H9 (cell line): Measurements from ENCODE around the gene RAB3C. TPM values are rescaled to one million over a fixed set of nuclear protein-coding genes. Genes with fewer than 3 reads are reported as not detected.

Experiments used
- DNase-seq: peaks from one replicate; pipeline ENCODE4 v3.0.0-alpha.2; 2017
- H2AFZ ChIP-seq: one replicate; pipeline ENCODE4 v1.6.1; 2013; ENCODE audit warnings: mild to moderate bottlenecking, low read length, control low read depth, moderate library complexity
- H2AK5ac ChIP-seq: 2 replicates; pipeline ENCODE4 v1.6.1; 2013; ENCODE audit warnings: low read length, control low read depth, mixed read lengths; ENCODE audit not compliant: insufficient read length
- H2BK120ac ChIP-seq: one replicate; pipeline ENCODE4 v1.6.1; 2013; ENCODE audit warnings: low read depth, mild to moderate bottlenecking, low read length, control low read depth, inconsistent platforms; ENCODE audit not compliant: poor library complexity, severe bottlenecking
- H2BK12ac ChIP-seq: 2 replicates; pipeline ENCODE4 v1.6.1; 2013; ENCODE audit warnings: low read length, control low read depth, mixed read lengths, low read depth; ENCODE audit not compliant: insufficient read length
- H2BK15ac ChIP-seq: 2 replicates; pipeline ENCODE4 v1.6.1; 2013; ENCODE audit warnings: low read depth, low read length, control low read depth
- H2BK20ac ChIP-seq: one replicate; pipeline ENCODE4 v1.6.1; 2013; ENCODE audit warnings: low read depth, mild to moderate bottlenecking, low read length, control low read depth, inconsistent platforms; ENCODE audit not compliant: poor library complexity, severe bottlenecking
- H2BK5ac ChIP-seq: 2 replicates; pipeline ENCODE4 v1.6.1; 2013; ENCODE audit warnings: low read length, control low read depth, mixed read lengths; ENCODE audit not compliant: insufficient read length
- H3K14ac ChIP-seq: 2 replicates; pipeline ENCODE4 v1.6.1; 2013; ENCODE audit warnings: low read length, control low read depth; ENCODE audit not compliant: insufficient read depth
- H3K18ac ChIP-seq: 2 replicates; pipeline ENCODE4 v1.6.1; 2013; ENCODE audit warnings: low read depth, mild to moderate bottlenecking, mixed read lengths, low read length, control low read depth; ENCODE audit not compliant: insufficient read length
- H3K23ac ChIP-seq: 2 replicates; pipeline ENCODE4 v1.6.1; 2013; ENCODE audit warnings: low read length, control low read depth, mixed read lengths, low read depth; ENCODE audit not compliant: insufficient read length
- H3K23me2 ChIP-seq: 2 replicates; pipeline ENCODE4 v1.6.1; 2013; ENCODE audit warnings: low read depth, mild to moderate bottlenecking, mixed read lengths, low read length, control low read depth; ENCODE audit not compliant: insufficient read length, poor library complexity, severe bottlenecking
- H3K27ac ChIP-seq: 2 replicates; pipeline ENCODE4 v1.5.1; 2013; ENCODE audit warnings: low read length, control low read depth, mixed read lengths, low read depth; ENCODE audit not compliant: insufficient read length
- H3K27me3 ChIP-seq: 2 replicates; pipeline ENCODE4 v1.6.1; 2013; ENCODE audit warnings: low read length, control low read depth, inconsistent platforms; ENCODE audit not compliant: insufficient read depth
- H3K4ac ChIP-seq: 2 replicates; pipeline ENCODE4 v1.6.1; 2013; ENCODE audit warnings: low read depth, mild to moderate bottlenecking, control low read depth, inconsistent platforms, low read length, moderate library complexity
- H3K4me1 ChIP-seq: 2 replicates; pipeline ENCODE4 v1.6.1; 2013; ENCODE audit warnings: low read length, control low read depth, inconsistent platforms; ENCODE audit not compliant: insufficient read depth
- H3K4me2 ChIP-seq: 2 replicates; pipeline ENCODE4 v1.6.1; 2013; ENCODE audit warnings: low read length, control low read depth, mixed read lengths; ENCODE audit not compliant: insufficient read length, insufficient read depth
- H3K56ac ChIP-seq: 2 replicates; pipeline ENCODE4 v1.6.1; 2013; ENCODE audit warnings: low read depth, mild to moderate bottlenecking, mixed read lengths, low read length, control low read depth; ENCODE audit not compliant: insufficient read length
- H3K79me1 ChIP-seq: 2 replicates; pipeline ENCODE4 v1.6.1; 2013; ENCODE audit warnings: low read depth, mild to moderate bottlenecking, moderate library complexity, low read length, control low read depth, inconsistent platforms; ENCODE audit not compliant: insufficient read depth, poor library complexity, severe bottlenecking
- H3K79me2 ChIP-seq: 2 replicates; pipeline ENCODE4 v1.6.1; 2013; ENCODE audit warnings: low read length, control low read depth, inconsistent platforms; ENCODE audit not compliant: insufficient read depth
- H3K9ac ChIP-seq: 2 replicates; pipeline ENCODE4 v1.6.1; 2013; ENCODE audit warnings: low read length, control low read depth, mixed read lengths; ENCODE audit not compliant: insufficient read length; ENCODE audit errors: extremely low read depth
- H3K9me3 ChIP-seq: one replicate; pipeline ENCODE4 v1.6.1; 2013; ENCODE audit warnings: low read depth, low read length, inconsistent platforms; ENCODE audit not compliant: control insufficient read depth
- H3T11ph ChIP-seq: one replicate; pipeline ENCODE4 v1.6.1; 2013; ENCODE audit warnings: mild to moderate bottlenecking, low read length, control low read depth, inconsistent platforms
- H4K20me1 ChIP-seq: one replicate; pipeline ENCODE4 v1.6.1; 2013; ENCODE audit not compliant: control insufficient read depth, insufficient read length, insufficient read depth
- H4K5ac ChIP-seq: 2 replicates; pipeline ENCODE4 v1.6.1; 2013; ENCODE audit warnings: low read depth, mild to moderate bottlenecking, mixed read lengths, low read length, control low read depth; ENCODE audit not compliant: insufficient read length
- H4K8ac ChIP-seq: replicated peaks from 2 replicates; pipeline ENCODE4 v1.6.1; 2013; ENCODE audit warnings: low read length, control low read depth, mixed read lengths, low read depth; ENCODE audit not compliant: insufficient read length
- H4K91ac ChIP-seq: 2 replicates; pipeline ENCODE4 v1.6.1; 2013; ENCODE audit warnings: low read depth, mild to moderate bottlenecking, moderate library complexity, mixed read lengths, low read length, control low read depth; ENCODE audit not compliant: insufficient read length
- H3K27ac Mint-ChIP-seq, 3 experiments: 2 replicates in 2 of 3; 3 replicates in 1 of 3; pipeline ENCODE4 v1.8.0; 2020 to 2021; ENCODE audit warnings: mixed read lengths in 3 of 3, mild to moderate bottlenecking in 1 of 3, moderate library complexity in 1 of 3
- H3K27me3 Mint-ChIP-seq: 2 replicates; pipeline ENCODE4 v1.8.0; 2021; ENCODE audit warnings: low read depth, mild to moderate bottlenecking, moderate library complexity, mixed read lengths
- H3K36me3 Mint-ChIP-seq, 3 experiments: 2 replicates in 2 of 3; 3 replicates in 1 of 3; pipeline ENCODE4 v1.8.0; 2020 to 2021; ENCODE audit warnings: low read depth in 3 of 3, mixed read lengths in 3 of 3; ENCODE audit not compliant: insufficient read depth in 1 of 3
- H3K4me1 Mint-ChIP-seq, 2 experiments: 2 replicates each; pipeline ENCODE4 v1.8.0; 2020; ENCODE audit warnings: mixed read lengths in 2 of 2
- H3K4me3 Mint-ChIP-seq, 2 experiments: 2 replicates in 1 of 2; 3 replicates in 1 of 2; pipeline ENCODE4 v1.8.0; 2020 to 2021; ENCODE audit warnings: mild to moderate bottlenecking in 2 of 2, mixed read lengths in 2 of 2, moderate library complexity in 1 of 2
- H3K9me3 Mint-ChIP-seq, 2 experiments: 2 replicates in 1 of 2; 3 replicates in 1 of 2; pipeline ENCODE4 v1.8.0; 2020; ENCODE audit warnings: mild to moderate bottlenecking in 2 of 2, mixed read lengths in 2 of 2, moderate library complexity in 1 of 2
- CTCF ChIP-seq: fragments of 200-600 bp; sonication (generic); conservative IDR thresholded peaks from 3 replicates; pipeline ENCODE4 v1.8.0; 2021; ENCODE audit warnings: antibody characterized with exemption, mild to moderate bottlenecking
- WGBS: extraction: QIAGEN DNeasy Blood & Tissue Kit; methylation state at CpG from one replicate; pipeline ENCODE4 v1.1.7; 2013; ENCODE audit warnings: missing lambda C conversion rate, low lambda C conversion rate, mixed read lengths; ENCODE audit not compliant: insufficient read length; ENCODE audit errors: extremely low coverage; 5-methylcytosine and 5-hydroxymethylcytosine counted together
- total RNA-seq: library from RNA; stranded (reverse); gene quantifications from 2 replicates; pipeline ENCODE4 v1.2.1, GENCODE V29; 2021

The RAB3C gene
- total RNA-seq, 1 experiment from 2014 or later: 16.3 TPM

GRCh38 chr5:58544926-58545325 lies 37.9 kb upstream of the RAB3C start:
- H4K91ac ChIP-seq: no peak overlapping the region
- WGBS: no CpG with 5 or more reads among the region's 2 CpGs
- Mint-ChIP-seq H3K4me3 (no peak overlapping the region), H3K4me1 (no peaks in the 10 kb centered on the region), H3K9me3 (peaks cover 18% of the 10 kb centered on the region in 2 experiments), H3K27ac (no peak overlapping the region), H3K36me3 (peaks cover 4 to 14% (median 7%) of the 10 kb centered on the region in 3 experiments; a peak in 6 of 7 replicates), H3K27me3 (no peaks in the 10 kb centered on the region)
- H3K18ac ChIP-seq: no peak overlapping the region
- H2BK20ac ChIP-seq: no peak overlapping the region
- H3K56ac ChIP-seq: no peak overlapping the region
- H2BK120ac ChIP-seq: no peak overlapping the region
- no peak for TF ChIP-seq CTCF
- H2AK5ac ChIP-seq: no peak overlapping the region
- no peak overlapping the region for H3K14ac ChIP-seq
- no peaks in the 10 kb centered on the region; the same call in 1 of the 2 replicates for H3K4me1 ChIP-seq
- no peak overlapping the region for H3K27ac ChIP-seq
- no peaks in the 10 kb centered on the region for H4K20me1 ChIP-seq
- H4K5ac ChIP-seq: no peak overlapping the region
- no peak overlapping the region for H3K4ac ChIP-seq
- H2AFZ ChIP-seq: no peak overlapping the region
- H3K4me2 ChIP-seq: no peak overlapping the region
- no peak overlapping the region for H2BK12ac ChIP-seq
- no peaks in the 10 kb centered on the region for H3K23me2 ChIP-seq
- H2BK15ac ChIP-seq: no peak overlapping the region
- H3T11ph ChIP-seq: no peak overlapping the region
- H3K9ac ChIP-seq: no peak overlapping the region
- no peak overlapping the region for H4K8ac ChIP-seq
- no peak overlapping the region for H3K23ac ChIP-seq
- DNase-seq: no peak
- H3K79me2 ChIP-seq: no peaks in the 10 kb centered on the region
- no peak overlapping the region for H2BK5ac ChIP-seq
- H3K79me1 ChIP-seq: no peaks in the 10 kb centered on the region
- no peaks in the 10 kb centered on the region for H3K9me3 ChIP-seq
- no peaks in the 10 kb centered on the region for H3K27me3 ChIP-seq
